Activated CD8-positive, alpha-beta memory T cell treated with anti-CD3 and anti-CD28 coated beads, Interleukin-2, amount 50 U/mL, for 4 hours (primary cell): ENCODE measurements around the gene DCC.
"Not testable (repeated sequence)": the region's sequence is repeated elsewhere in the genome, so short reads cannot be mapped to it uniquely, and the experiment has no call there.

Experiments
- DNase-seq: peaks from one replicate; pipeline ENCODE4 v3.0.0-alpha.2; 2020

Gene DCC

DNA sequence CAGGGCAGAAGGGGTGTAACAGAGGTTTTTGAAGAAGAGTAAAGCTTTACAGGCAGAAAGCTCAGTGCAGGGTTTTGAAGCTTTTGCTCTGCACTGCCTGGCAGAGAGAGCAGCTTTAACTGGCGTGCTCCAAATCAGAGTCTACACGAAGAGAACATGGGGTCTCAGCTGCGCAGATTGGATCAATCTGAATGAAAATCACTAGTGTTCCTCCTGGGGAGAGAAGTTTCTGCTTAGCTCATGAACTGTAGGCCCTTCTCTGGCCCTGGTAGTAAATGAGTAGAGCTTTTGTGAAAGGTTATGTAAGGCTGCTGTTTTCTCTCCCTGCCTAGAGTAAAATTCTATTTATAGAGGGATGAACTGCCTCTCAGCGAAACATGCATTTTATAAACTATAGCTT is 13.6 kb downstream of the DCC start:
- no peak for DNase-seq

DNA sequence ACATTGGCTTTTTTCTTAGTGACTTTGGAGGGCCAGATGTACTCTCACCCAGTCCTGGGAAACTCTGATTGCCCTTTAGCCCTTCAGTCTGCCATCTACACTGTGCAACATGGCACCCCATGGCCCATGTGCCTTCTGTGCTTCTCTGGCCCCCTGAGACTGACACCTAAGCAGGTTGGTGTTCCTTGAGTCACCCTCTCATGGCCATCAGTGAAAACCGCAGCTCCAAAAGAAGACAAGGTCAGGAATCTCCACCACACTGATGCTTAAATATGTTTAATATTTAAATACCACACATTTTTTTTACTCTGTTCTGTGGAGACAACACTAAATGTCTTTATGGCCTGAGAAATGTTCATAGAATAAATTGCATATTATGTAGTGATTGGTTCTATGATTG is 23.9 kb downstream of the DCC start:
- no peak for DNase-seq

DNA sequence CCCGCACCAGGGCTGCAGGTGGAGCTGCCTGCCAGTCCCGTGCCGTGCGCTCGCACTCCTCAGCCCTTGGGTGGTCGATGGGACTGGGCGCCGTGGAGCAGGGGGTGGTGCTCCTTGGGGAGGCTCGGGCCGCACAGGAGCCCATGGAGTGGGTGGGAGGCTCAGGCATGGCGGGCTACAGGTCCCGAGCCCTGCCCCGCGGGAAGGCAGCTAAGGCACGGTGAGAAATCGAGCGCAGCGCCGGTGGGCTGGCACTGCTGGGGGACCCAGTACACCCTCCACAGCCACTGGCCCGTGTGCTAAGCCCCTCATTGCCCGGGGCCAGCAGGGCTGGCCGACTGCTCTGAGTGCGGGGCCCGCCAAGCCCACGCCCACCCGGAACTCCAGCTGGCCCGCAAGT is 26.9 kb downstream of the DCC start:
- DNase-seq: not testable (repeated sequence)

DNA sequence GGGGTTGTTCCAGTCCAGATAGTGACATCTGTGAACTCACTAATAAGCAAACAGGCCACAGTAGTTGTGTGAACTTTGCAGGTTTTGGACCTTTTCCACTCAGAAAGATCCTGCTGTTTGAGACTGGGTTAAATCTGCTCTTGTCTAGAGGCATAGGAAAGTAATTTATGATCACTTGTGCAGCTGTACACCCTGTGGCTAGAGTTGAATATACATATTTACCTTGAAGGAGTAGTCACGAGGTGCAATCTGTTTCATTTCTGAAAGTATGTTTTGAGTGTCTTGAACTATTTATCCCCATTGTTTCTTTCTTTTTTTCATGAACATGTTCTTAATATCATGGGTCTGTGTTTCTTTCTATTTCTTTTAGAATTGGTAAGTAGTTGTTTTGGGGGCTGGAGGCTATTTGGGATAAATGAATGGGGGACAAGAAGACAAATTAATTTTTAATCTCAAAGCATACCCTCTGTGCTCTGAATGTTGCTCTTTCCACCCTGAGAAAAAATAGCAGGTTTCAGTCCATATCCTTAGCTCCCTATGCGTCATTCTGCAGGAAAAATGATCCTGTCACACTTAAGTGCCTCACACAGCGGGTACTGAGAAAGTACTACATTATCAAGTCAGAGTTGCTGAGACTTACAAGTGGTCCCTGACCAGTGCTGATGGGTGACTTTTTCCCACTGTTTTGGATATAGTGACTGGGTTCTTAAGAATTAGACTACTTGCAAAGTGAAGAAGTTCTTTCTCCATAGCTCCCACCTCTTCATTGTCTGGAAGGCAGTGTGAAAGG is 28.2 kb downstream of the DCC start:
- DNase-seq: no peak

DNA sequence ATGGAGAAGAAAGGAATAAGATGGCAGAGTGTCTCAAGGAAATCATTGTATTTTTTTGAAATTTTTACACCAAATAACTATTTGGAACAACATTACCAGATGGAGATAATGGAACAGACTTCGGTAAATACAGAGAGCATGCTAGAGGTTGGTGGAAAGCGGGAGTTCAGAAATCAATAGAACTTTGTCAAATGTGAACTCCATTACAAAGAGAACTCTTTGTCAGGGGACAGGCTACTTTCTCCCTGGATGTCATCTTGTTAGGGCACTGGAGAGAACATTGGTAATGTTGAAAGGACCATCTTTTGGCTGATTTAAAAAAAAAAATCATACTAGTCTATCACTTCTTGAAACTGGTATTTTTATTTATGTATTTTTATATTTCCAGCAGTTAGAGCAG is 30.8 kb downstream of the DCC start:
- DNase-seq: no peak

DNA sequence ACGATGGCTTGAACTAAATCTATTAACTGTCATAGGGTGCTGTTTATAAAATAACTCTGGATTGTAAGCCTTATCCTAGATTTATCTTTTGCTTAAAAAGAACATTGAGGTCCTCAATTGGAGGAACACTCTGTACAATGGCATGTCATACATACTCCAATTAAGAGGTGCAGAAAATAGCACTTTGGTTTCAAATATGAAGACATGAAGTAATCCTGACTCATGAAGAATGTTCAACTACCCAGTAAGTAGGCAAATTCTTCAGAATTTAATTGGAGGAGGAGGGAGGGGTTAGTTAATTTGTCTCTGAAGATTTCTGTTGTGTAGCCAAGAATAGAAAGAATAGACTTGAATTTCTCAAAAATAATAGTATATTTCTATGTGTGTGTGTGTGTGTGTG is 36.1 kb downstream of the DCC start:
- no peak for DNase-seq

DNA sequence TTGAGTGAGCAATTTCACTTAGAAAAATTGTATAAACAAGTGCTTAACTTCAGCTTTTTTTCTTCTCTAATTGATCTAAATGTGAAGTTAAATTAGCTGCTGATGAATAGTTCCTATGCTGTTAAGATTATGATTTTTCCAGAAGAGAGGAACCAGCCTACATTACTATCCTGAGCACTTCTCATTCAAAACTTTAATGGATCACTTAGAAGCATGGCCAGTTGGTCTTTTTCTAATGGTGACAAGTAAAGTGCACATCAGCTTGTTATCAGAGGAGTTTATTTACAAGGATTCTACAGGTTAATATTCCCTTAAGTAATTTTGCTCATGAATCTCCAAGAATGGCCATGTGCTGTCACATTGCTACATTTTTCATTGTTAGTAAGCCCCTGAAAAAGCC is 37.1 kb downstream of the DCC start:
- no peak for DNase-seq

DNA sequence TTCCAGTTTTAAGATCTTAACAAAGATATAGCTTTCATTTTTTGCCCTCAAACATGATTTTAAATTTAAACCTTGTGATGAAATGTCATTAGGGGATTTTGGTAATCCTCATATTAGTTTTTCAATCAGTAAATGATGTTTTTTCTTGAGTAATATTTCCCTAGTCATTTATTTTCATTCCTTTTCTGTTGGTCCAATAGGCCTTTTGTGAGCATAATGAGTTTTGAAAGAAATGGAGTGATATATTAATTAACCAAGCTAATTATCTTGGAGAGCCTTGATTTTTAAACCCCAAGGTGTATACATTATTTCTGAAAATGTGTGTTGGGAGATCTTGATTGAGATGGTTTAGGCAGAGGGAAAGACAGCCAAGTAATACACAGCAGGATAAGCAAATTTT is 46.3 kb downstream of the DCC start:
- no peak for DNase-seq

DNA sequence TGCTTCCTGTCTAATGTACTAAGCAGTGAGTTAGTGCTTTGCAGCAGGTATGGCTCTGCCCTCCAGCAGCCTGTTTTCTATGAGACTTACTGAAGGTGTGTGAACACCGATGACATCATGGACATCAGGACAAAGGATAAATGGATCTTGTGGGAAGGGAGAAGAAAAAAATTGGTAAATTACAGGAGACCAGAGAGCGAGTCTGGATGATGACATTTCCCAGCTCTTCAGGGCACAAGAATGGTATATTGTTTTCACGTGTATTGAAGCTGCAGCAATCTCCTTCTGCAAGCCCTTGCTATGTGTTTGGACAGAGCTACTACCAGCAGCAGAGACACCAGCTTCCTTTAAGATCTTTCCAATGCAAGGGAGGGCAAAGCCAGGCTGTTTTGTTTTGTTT is 47.2 kb downstream of the DCC start:
- no peak for DNase-seq

DNA sequence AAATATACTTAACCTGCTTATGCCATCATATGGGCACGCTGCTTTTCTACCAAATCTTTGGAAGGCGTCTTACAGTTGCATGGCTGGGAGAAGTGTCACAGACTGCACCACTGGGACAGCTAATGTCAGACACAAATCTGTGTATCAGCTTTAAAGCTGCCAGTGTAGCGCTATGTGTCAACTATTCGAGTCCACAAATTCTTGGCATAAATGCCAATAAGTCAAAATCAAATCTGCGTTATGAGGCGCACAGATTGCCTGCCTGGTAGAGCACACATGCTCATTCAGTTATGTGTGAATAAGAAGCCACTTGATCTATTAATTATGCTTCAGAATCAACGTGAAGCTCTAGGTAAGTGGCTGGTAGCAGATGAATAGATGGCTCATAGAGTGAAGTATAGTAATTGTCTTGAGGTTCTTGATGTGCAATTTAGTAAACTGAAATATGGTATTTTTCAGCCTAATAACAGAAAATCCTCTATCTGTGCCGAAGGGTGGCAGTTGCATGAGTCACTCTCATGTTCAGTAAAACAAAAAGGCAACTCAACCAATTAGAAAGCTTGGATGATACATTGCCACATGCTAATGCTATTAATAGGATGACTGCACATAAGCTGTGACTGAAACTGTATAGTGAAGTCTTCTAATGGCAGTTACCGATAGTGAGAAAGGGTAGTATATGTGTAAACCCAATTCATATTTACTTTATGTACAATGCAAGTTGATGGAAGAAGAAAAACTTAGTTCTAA is 52.0 kb downstream of the DCC start:
- no peak for DNase-seq

DNA sequence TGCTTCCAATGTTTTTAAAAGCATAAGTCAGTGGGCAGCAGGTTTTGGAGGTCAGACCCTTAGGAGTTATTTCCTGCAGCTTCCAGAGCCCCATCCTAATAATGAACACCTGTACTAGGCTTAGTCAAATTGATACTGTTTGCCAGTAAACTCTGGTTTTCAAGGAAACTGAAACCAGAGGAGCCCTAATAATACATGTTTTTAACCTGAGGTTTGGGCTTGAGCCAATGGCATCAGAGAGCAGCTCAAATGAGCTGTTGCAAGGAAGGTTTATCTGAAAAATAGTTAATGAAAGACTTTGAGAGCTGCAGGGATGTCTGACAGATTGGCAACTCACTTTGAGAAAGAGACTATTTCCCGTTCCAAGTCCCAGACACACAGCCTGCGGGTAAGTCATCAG is 54.6 kb downstream of the DCC start:
- no peak for DNase-seq

DNA sequence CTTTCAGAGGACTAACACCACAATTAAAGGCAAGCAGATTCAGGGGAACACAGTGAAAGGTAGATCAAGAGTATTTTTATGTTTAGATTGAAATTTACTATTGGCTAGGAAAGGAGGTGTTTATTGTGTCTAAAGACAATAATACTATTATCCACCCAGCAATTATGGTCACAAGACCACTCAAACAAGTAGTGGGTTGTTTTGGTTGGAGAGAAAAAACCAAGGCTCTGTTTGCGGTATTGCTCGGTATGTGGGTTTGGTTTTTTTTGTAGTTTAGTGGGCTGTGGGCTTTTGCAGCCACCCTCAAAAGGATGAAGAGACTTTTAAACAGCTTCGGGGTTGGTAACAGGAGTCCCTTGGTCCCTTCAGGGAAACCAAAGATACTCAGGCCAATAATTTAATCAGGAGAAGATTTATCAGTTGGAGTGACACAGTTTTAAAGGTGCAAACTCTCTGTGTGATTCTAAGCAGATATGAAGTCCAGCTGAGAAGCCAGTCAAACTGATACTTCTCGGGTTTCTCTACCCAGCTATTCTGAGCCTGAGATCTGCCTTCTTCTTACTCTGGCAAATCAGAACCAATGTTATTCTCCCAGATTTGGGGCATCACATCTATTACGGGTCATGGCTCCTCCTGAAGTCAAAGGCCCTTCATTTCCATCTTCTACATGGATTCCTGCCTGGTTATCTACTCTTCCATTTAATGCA is 55.3 kb downstream of the DCC start:
- no peak for DNase-seq

DNA sequence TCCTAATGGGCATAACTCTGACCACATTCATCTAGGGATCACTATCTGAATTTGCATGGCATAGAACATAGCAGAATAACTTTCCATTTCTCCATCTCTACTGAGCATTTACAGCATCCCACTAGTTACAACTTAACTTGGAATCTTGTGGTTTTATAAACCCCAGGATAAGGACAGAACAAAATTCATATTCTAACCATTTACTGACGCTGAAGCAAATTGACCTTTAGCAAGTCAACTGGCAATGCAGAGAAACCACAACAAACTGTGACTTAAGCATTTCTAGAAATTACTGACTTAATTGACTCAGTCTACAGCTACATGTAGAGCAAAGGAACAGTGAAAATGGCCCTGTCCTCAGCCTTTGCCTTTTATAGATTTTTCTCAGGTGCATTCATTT is 61.2 kb downstream of the DCC start:
- no peak for DNase-seq

DNA sequence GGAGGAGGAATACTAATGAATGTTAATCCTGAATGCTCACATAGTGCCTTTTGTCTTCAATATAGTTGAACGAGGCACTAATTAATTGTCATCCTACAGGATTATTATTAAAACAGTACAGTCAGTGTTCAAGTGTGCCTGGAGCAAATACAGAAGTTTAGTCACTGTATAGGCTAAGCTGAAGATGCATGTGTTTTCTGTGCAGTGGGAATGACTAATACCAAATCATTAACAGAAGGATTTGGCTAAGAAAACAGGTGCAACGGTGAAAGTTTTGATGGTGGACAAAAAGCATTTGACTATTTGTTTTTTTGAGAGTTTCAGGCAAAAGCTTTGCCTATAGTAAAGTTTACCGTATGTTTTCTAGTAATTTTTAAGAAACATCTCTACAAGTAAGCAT is 62.8 kb downstream of the DCC start:
- no peak for DNase-seq

DNA sequence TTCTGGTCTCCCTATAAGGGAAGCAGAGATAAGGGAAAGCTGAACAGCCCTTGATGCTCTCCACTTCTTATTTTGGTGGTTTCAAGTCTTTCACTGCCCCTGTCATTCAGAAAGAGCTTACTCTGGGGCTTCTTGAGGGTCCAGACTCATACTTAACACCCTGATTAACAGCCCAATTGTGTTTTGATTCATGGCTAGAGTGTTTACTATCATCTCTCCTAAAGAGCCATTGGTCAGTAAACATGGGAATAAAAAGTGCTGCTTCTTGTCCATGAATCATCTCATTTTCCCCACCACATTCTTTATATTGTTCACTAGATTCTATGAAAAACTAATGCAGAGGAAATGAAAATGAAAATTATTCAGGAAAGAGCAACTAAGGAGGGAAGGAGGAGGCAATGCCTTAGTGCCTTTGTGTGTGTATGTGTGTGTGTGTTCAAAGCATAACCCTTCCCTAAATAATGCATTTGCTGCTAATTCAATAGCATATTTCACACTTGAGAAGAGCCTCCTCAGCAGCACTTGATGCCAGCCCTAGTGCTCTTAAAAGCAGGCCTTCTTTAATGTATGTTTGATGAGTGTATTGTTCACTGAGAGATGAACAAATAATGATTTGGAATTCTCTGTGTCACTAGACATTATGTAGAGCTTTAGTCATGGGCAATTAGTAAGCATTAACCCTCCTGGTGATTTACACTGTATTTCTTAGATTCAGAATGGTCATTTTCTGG is 63.5 kb downstream of the DCC start:
- DNase-seq: no peak

DNA sequence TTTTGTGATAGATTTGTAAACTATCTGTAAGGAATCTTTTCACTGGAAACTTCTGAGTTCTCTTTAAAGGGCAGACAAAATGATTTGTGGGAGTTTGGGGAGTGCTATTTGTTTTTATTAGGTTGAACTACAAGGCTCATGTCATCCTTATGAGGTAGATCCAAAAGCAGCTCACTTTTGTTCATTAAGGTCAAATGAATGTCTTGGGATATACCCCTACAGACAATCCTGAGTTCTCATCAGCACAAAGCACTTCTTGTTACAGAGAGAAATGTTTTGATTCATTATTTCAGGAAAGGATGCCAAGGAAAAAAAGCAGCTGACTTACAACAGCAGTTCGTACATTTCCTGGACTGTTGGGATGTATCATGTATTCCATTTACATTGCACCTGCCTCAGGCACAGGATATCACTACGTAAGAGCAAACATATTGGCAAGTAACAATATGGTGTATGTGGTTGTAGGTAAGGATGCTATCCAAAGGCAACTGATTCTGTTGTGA is 68.9 kb downstream of the DCC start:
- no peak for DNase-seq

DNA sequence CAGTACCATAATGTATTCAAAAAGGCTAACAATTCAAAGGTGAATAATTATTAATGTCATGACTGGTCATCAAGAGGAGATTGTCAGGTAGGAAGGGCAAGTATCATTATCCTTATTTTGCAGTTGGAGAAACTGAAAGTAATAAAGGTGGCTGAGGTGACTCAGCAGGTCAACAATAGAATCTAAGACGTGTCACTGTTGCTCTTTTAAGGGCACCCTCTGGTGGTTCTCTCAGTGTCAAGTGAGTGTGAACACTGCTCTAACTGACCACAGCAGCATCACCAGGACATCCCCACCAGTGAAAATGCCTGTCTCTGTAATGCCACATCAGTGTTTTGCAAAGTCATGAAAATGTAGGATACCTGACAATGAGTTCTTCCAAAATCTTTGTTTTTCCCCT is 69.7 kb downstream of the DCC start:
- DNase-seq: no peak

DNA sequence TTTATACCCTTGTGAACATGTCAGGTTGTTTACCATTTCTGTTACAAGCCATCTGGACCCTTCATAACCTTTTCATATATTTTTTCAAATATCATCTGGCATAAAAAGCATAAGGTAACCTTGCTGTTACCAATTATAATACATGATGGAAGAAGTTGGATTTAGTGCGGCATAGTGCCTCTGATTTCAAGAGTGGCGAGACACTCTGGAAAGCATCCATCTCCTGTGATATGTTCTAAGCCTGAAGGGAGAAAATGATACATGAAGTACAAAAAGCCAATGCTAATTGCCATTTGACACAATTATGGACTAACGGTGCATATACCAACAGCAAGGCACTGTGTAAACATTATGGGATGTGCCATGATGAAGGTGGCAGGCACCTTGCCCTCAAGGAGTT is 75.1 kb downstream of the DCC start:
- no peak for DNase-seq

DNA sequence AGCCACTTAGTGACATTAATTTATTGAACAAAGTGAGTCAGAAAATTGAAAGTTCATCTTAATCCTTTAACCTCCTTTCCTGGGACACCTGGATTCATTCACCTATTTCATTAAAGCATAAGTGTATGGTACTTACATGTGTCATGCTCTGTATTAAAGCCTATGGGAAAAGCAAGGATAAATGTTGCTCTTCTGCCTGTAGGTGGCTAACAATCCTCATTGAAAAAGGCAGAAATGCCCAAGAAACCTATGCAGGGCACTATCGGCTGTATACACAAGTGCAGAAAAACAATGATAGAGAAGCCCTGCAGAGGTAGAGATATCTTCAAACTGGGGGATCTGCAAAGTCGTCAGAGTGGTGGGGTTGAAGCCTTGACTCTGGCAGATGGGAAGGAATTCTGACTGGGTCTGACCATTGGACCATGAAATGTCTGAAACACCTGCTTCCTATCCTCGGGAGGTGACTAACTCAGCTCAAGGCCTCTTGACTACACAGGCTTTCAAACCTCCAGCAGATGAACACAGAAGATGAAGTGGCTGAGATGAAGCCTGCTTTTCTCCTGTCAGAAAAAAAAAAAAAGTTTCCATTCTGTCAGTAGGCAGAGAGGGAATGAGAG is 83.1 kb downstream of the DCC start:
- no peak for DNase-seq

DNA sequence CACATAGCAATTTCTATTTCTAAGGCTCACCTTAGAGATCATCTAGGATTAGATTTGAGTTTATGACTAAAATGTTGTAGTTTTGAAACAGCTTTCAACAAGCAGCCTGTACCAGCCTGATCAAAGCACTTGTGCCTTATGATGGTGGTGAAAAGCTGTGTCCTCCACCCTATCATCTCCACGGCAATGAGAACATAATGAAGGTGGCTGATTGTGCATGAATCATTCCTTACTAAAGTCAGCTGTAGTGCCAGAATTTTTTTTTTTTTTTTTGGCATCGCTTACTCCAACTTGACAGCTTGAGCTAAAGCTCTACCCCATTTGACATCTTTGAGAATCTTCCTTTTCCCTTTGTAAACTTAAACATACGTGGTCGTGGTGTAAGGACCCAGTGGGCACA is 86.0 kb downstream of the DCC start:
- no peak for DNase-seq

DNA sequence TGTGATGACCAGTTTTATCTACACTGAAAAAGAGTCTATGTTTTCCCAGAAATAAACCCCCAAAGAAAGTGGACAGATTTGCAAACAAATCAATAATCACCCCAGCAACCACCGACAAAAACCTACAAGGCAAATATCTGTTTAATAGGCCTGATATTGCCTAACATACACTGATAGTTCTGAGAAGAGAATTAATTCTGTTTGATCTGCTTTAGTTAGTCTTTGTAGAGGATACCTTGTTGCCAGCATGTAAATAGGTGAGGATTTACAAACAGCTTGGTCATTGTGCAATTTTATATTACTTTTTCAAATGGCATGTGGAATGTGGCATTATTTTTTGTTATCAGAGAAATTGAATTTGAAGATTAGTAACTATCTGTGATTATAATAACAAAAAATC is 86.5 kb downstream of the DCC start:
- DNase-seq: no peak

DNA sequence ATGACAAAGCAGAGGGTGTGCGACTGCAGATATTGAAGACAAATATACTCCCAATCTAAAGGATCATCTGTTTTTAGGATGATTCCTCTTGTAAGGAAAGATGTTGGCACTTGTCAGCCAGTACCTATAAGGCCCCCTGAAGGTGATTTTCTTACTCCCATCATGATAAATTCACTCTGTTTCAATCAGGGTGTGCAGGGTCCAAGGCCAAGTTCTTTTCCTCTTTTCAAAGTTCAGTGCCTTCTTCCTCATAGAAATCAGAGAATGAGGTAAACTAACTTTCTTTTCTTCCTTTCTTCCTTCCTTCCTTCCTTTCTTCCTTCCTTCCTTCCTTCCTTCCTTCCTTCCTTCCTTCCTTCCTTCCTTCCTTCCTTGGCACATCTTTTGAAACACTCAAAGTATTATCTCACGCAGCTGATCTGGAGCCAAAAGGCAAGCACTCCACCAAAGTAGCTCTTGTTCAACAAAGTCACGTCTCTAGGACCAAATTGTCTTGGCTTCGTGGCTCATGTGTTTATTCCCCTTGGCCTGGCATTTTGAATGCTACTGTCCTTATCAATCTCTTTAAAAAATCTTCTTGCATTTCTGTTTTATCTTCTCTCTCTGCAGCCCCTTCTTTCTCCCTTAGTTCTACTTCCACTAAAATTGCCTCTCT is 87.7 kb downstream of the DCC start:
- no peak for DNase-seq
